ENCODE results near the gene DYNC1H1. TPM values are rescaled to one million over a fixed set of nuclear protein-coding genes. Genes with fewer than 3 reads are reported as not detected.
"Not testable (repeated sequence)": the region's sequence is repeated elsewhere in the genome, so short reads cannot be mapped to it uniquely, and the experiment has no call there.

DYNC1H1 gene
- total RNA-seq, 1 donor from 2014 or later: 277 TPM

- H3K36me3 ChIP-seq (ENCODE audit: control insufficient read depth, insufficient read depth, low read length): peaks cover 25% of the 10 kb centered on the region
- no peak for FAIRE-seq
- no peak for TF ChIP-seq CTCF (IDR thresholded peaks at IDR 0.05; ENCODE audit: insufficient read depth, low read length, severe bottlenecking)
These were observed 117.1 kb downstream of the DYNC1H1 start for GRCh38 chr14:102081231-102082080.

GRCh38 chr14:102084522-102084921, 120.1 kb downstream of the DYNC1H1 start:
- peaks cover 24% of the 10 kb centered on the region for H3K36me3 ChIP-seq (ENCODE audit: control insufficient read depth, insufficient read depth, low read length)
- not testable (repeated sequence) for DNase-seq (ENCODE audit: low read depth); H3K4me3 ChIP-seq (ENCODE audit: low read depth, low read length); H3K27me3 ChIP-seq (ENCODE audit: control insufficient read depth, insufficient read depth, low read length); FAIRE-seq

More at GRCh38 chr14:102081231-102082080, 117.1 kb downstream of the DYNC1H1 start:
- Histone ChIP-seq H3K27me3 (ENCODE audit: control insufficient read depth, insufficient read depth, low read length) (no peaks in the 10 kb centered on the region), H3K4me3 (ENCODE audit: low read depth, low read length) (no peak overlapping the region)
- DNase-seq (ENCODE audit: low read depth): no peak

GRCh38 chr14:102084931-102085330, 120.6 kb downstream of the DYNC1H1 start:
- Histone ChIP-seq H3K4me3 (ENCODE audit: low read depth, low read length) (no peak overlapping the region), H3K36me3 (ENCODE audit: control insufficient read depth, insufficient read depth, low read length) (peaks cover 23% of the 10 kb centered on the region), H3K27me3 (ENCODE audit: control insufficient read depth, insufficient read depth, low read length) (no peaks in the 10 kb centered on the region)
- no peak for TF ChIP-seq CTCF (IDR thresholded peaks at IDR 0.05; ENCODE audit: insufficient read depth, low read length, severe bottlenecking)
- no peak for DNase-seq (ENCODE audit: low read depth)
- FAIRE-seq: no peak

GRCh38 chr14:102085488-102085887, 121.1 kb downstream of the DYNC1H1 start:
- Histone ChIP-seq H3K4me3 (ENCODE audit: low read depth, low read length) (peak overlapping the region; percentile 77), H3K36me3 (ENCODE audit: control insufficient read depth, insufficient read depth, low read length) (peaks cover 23% of the 10 kb centered on the region), H3K27me3 (ENCODE audit: control insufficient read depth, insufficient read depth, low read length) (no peaks in the 10 kb centered on the region)
- TF ChIP-seq CTCF (IDR thresholded peaks at IDR 0.05; ENCODE audit: insufficient read depth, low read length, severe bottlenecking): no peak
- DNase-seq (ENCODE audit: low read depth) (no peak), FAIRE-seq (no peak)

GRCh38 chr14:102085948-102086708, 121.8 kb downstream of the DYNC1H1 start:
- DNase-seq (ENCODE audit: low read depth) (peak; percentile 38), FAIRE-seq (no peak)
- H3K4me3 ChIP-seq (ENCODE audit: low read depth, low read length): peak overlapping the region; percentile 77
- H3K27me3 ChIP-seq (ENCODE audit: control insufficient read depth, insufficient read depth, low read length): no peaks in the 10 kb centered on the region
- TF ChIP-seq CTCF (IDR thresholded peaks at IDR 0.05; ENCODE audit: insufficient read depth, low read length, severe bottlenecking): no peak
- H3K36me3 ChIP-seq (ENCODE audit: control insufficient read depth, insufficient read depth, low read length): peaks cover 19% of the 10 kb centered on the region

GRCh38 chr14:102086709-102086971, 122.3 kb downstream of the DYNC1H1 start:
- DNase-seq (ENCODE audit: low read depth): no peak
- Histone ChIP-seq H3K36me3 (ENCODE audit: control insufficient read depth, insufficient read depth, low read length) (peaks cover 19% of the 10 kb centered on the region), H3K27me3 (ENCODE audit: control insufficient read depth, insufficient read depth, low read length) (no peaks in the 10 kb centered on the region), H3K4me3 (ENCODE audit: low read depth, low read length) (peak overlapping the region; percentile 77)
- no peak for FAIRE-seq
- no peak for TF ChIP-seq CTCF (IDR thresholded peaks at IDR 0.05; ENCODE audit: insufficient read depth, low read length, severe bottlenecking)

Data from bronchial epithelial cell (primary cell).